IPS-15b (cell line): Measurements from ENCODE around the gene CBLIF.
"Not testable (repeated sequence)": the region's sequence is repeated elsewhere in the genome, so short reads cannot be mapped to it uniquely, and the experiment has no call there.

Experiments used
- H3K27me3 ChIP-seq: one replicate; pipeline ENCODE4 v1.6.1; 2013; ENCODE audit warnings: low read length; ENCODE audit not compliant: control insufficient read depth, insufficient read depth
- H3K36me3 ChIP-seq: one replicate; pipeline ENCODE4 v1.6.1; 2013; ENCODE audit warnings: low read length; ENCODE audit not compliant: control insufficient read depth, insufficient read depth
- H3K4me1 ChIP-seq: one replicate; pipeline ENCODE4 v1.6.1; 2013; ENCODE audit warnings: mild to moderate bottlenecking, low read length; ENCODE audit not compliant: control insufficient read depth, insufficient read depth
- H3K4me3 ChIP-seq: one replicate; pipeline ENCODE4 v1.5.1; 2013; ENCODE audit warnings: low read depth, low read length
- H3K9ac ChIP-seq: one replicate; pipeline ENCODE4 v1.6.1; 2013; ENCODE audit warnings: low read depth, mild to moderate bottlenecking, low read length
- H3K9me3 ChIP-seq: one replicate; pipeline ENCODE4 v1.6.1; 2013; ENCODE audit warnings: mild to moderate bottlenecking, low read length; ENCODE audit not compliant: control insufficient read depth, insufficient read depth

CBLIF gene

GRCh38 chr11:59866836-59867235 lies 21.5 kb upstream of the CBLIF start:
- Histone ChIP-seq H3K4me1 (no peaks in the 10 kb centered on the region), H3K9me3 (no peaks in the 10 kb centered on the region), H3K36me3 (no peaks in the 10 kb centered on the region), H3K9ac (no peak overlapping the region), H3K4me3 (no peak overlapping the region), H3K27me3 (no peaks in the 10 kb centered on the region)

- Histone ChIP-seq H3K9ac (no peak within 1 kb of the TSS), H3K27me3 (no peaks in the 10 kb centered on the region), H3K36me3 (no peaks in the 10 kb centered on the region), H3K9me3 (no peaks in the 10 kb centered on the region), H3K4me1 (no peaks in the 10 kb centered on the region), H3K4me3 (no peak within 1 kb of the TSS)
Observed at GRCh38 chr11:59866397-59866796, 21.1 kb upstream of the CBLIF start, which contains the start of gene TCN1. TSS of gene TCN1 (minus strand) at chr11:59866487. CDS start at chr11:59866470, 17 bp downstream.

DNA sequence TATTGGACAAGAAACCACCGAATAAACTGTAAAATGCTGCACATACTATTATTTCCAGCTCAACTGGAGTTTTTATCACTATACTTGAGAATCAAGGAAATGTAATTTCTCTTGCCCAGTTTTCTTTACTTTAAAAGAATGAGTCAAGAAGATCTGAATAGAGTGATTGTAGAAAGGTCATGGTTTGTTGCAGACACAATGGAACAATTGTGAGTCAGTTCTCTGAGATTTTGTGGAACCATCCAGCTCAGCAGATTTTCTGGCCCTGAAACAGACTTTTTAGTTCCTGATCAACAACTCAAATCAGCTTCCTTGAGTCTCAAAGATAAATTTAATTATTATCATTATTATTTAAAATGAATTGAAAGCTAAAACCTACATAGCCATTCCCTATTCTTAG lies 19.7 kb upstream of the CBLIF start:
- Histone ChIP-seq H3K4me3 (no peak overlapping the region), H3K36me3 (no peaks in the 10 kb centered on the region), H3K27me3 (no peaks in the 10 kb centered on the region), H3K9ac (no peak overlapping the region), H3K4me1 (no peaks in the 10 kb centered on the region), H3K9me3 (no peaks in the 10 kb centered on the region)

DNA sequence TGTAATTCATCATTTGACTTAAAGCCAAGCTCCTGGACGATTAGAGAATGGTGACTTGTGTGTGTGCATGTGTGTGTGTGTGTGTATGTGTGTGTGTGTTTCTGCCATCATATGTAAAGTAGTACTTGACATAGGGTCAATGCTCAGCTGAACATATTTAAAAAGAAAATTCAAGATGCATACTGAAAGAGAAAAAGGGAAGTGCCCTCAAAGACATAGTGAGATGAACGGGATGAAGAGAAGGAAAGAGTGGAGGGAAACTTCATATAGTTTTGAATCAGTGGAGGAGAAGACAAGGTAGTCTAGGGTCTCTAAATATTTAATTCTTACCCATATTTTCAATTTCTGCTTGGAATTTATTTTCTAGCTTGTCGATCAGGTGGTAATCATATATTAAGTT lies 17.0 kb upstream of the CBLIF start:
- Histone ChIP-seq H3K4me1 (peaks cover 3% of the 10 kb centered on the region), H3K9me3 (no peaks in the 10 kb centered on the region)

GRCh38 chr11:59859673-59860072 lies 14.4 kb upstream of the CBLIF start:
- Histone ChIP-seq H3K4me3 (no peak overlapping the region), H3K9me3 (no peaks in the 10 kb centered on the region), H3K27me3 (no peaks in the 10 kb centered on the region), H3K4me1 (peaks cover 3% of the 10 kb centered on the region), H3K36me3 (no peaks in the 10 kb centered on the region), H3K9ac (no peak overlapping the region)

More for the DNA sequence above, 17.0 kb upstream of the CBLIF start:
- H3K9ac ChIP-seq = no peak overlapping the region
- no peaks in the 10 kb centered on the region for H3K27me3 ChIP-seq
- H3K4me3 ChIP-seq = no peak overlapping the region
- no peaks in the 10 kb centered on the region for H3K36me3 ChIP-seq

GRCh38 chr11:59857439-59858434 lies 12.4 kb upstream of the CBLIF start:
- no peak overlapping the region for H3K9ac ChIP-seq
- H3K4me3 ChIP-seq = no peak overlapping the region
- no peaks in the 10 kb centered on the region for H3K27me3 ChIP-seq
- H3K4me1 ChIP-seq = peaks cover 3% of the 10 kb centered on the region
- H3K9me3 ChIP-seq = no peaks in the 10 kb centered on the region
- no peaks in the 10 kb centered on the region for H3K36me3 ChIP-seq

DNA sequence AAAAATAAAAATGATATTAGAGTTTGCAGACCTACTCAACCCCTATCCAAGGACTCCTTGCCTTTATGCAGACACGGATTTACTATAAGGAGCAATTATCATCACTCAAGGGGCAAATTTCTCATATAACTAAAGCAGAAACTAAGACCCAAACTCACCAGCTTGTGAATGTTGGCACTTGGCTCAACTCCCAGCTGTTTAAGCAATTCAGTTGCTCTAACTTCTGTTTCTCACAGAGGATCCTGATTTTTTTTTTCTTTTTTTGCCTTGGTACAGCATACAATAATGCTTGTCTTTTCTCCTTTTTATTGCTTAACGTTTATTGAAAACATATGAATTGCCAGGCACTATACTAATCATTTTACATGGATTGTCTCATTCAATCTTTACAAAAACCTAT lies 9.6 kb upstream of the CBLIF start:
- Histone ChIP-seq H3K36me3 (no peaks in the 10 kb centered on the region), H3K27me3 (no peaks in the 10 kb centered on the region), H3K9me3 (no peaks in the 10 kb centered on the region), H3K4me3 (no peak overlapping the region), H3K9ac (no peak overlapping the region), H3K4me1 (peaks cover 3% of the 10 kb centered on the region)

DNA sequence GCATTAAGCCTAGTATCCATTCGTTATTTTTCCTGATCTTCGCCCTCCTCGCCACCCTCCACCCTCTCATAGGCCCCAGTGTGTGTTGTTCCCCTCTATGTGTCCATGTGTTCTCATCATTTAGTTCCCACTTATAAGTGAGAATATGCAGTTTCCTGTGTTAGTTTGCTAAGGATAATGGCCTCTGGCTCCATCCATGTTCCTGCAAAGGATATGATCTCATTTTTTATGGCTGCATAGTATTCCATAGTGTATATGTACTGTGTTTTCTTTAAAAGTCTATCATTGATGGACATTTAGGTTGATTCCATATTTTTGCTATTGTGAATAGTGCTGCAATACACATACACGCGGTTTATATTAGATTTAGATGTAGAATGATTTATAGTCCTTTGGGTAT lies 6.1 kb upstream of the CBLIF start:
- not testable (repeated sequence) for H3K9ac ChIP-seq, H3K4me3 ChIP-seq, H3K9me3 ChIP-seq, H3K4me1 ChIP-seq, H3K36me3 ChIP-seq, H3K27me3 ChIP-seq

- not testable (repeated sequence) for H3K4me1 ChIP-seq, H3K27me3 ChIP-seq, H3K9me3 ChIP-seq, H3K4me3 ChIP-seq, H3K36me3 ChIP-seq, H3K9ac ChIP-seq
Observed at GRCh38 chr11:59849551-59849950, 4.3 kb upstream of the CBLIF start.

DNA sequence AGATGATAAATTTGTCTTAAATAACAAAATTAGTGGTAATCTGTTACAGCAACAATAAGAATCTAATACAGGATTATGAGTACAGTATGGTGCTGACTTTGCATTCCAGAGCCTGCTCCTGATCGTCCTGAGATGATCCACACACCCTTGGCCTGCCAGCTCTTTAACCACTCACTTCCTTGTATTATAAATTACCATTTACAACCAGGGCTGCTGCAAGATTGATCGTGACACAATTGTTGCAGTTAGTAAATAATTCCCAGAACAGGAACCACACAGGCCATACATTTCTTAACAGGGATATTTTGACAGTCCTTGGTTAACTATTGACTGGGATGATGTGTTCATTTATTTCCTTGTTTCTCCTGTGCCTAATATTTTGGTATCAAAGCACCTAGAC lies 3.8 kb upstream of the CBLIF start:
- Histone ChIP-seq H3K9ac (no peak overlapping the region), H3K4me3 (no peak overlapping the region), H3K9me3 (no peaks in the 10 kb centered on the region), H3K36me3 (no peaks in the 10 kb centered on the region), H3K4me1 (peaks cover 5% of the 10 kb centered on the region), H3K27me3 (no peaks in the 10 kb centered on the region)

DNA sequence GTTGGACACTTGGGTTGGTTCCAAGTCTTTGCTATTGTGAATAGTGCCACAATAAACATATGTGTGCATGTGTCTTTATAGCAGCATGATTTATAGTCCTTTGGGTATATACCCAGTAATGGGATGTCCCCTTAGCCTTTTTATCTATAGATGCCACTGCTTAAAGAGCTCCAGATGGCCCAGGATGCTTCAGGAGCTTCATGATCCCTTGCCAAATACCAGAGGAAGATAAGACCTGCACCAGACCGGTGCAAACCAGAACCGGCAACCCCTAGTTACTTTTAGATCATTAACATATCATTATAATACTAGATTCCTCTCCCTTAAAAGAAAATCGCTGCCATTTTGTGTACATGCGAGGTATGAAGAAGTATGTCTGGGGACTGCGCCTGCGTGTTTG lies 3.1 kb upstream of the CBLIF start:
- not testable (repeated sequence) for H3K4me1 ChIP-seq

DNA sequence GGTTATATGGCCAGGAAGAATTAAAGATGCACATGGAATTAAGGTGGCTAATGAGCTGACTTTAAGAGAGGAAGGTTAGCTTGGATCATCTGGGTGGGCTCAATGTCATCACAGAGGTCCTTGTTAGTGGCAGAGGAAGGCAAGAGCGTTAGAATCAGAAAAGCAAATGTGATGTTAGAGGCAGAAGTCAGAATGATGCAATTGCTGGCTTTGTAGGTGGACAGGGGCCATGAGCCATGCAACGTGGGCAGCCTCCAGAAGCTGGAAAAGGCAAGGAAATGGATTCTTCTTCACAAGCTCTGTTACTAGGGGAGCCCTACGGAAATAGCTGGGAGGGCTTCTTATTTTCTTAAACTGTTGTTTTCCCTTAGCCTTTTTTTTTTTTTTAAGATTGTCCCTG lies 2.3 kb upstream of the CBLIF start:
- no peak overlapping the region for H3K9ac ChIP-seq
- H3K9me3 ChIP-seq = no peaks in the 10 kb centered on the region
- H3K27me3 ChIP-seq = no peaks in the 10 kb centered on the region
- H3K4me3 ChIP-seq = no peak overlapping the region
- H3K36me3 ChIP-seq = no peaks in the 10 kb centered on the region
- peaks cover 5% of the 10 kb centered on the region for H3K4me1 ChIP-seq

More for the DNA sequence above, 3.1 kb upstream of the CBLIF start:
- H3K27me3 ChIP-seq, H3K9ac ChIP-seq, H3K4me3 ChIP-seq, H3K9me3 ChIP-seq, H3K36me3 ChIP-seq: not testable (repeated sequence)
